ENCODE results near the gene AP2A1. TPM values are rescaled to one million over a fixed set of nuclear protein-coding genes. Genes with fewer than 3 reads are reported as not detected.
A peak's percentile ranks its signal among the peaks of the same experiment; 100 is the strongest.

Gene AP2A1
- total and polyA plus RNA-seq, 3 donors from 2014 or later = 226 to 358 (median 301) TPM

DNA sequence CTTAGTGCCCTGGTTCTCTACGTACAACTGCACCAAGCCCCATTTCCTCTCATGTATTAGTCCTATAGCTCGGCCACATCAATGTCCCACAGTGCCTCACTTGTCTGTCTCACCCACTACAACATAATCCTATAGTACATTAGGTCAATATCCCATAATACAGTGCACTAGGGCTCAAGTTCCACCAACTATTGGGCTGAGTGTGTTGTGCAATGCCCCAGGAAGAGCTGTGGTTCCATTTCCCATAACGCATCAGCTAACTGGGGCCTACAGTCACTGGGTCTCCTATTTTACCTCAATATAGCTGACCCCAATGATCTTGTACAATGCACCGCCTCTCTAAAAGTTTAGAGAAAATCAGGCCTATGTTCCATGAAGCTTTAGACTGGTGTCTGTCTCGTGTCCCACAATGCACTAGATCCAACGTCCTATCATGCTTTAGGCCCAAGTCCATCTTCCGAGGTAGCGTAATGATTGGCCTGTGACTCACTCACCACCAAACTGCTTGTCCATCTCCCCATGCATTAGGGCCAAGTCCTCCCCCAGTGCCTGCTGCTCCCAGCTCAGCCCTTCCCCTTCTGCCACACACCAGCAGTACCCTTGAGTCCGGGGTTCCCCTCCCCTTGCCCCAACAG, 25.5 kb upstream of the AP2A1 start:
- TF ChIP-seq, protein P1, sequence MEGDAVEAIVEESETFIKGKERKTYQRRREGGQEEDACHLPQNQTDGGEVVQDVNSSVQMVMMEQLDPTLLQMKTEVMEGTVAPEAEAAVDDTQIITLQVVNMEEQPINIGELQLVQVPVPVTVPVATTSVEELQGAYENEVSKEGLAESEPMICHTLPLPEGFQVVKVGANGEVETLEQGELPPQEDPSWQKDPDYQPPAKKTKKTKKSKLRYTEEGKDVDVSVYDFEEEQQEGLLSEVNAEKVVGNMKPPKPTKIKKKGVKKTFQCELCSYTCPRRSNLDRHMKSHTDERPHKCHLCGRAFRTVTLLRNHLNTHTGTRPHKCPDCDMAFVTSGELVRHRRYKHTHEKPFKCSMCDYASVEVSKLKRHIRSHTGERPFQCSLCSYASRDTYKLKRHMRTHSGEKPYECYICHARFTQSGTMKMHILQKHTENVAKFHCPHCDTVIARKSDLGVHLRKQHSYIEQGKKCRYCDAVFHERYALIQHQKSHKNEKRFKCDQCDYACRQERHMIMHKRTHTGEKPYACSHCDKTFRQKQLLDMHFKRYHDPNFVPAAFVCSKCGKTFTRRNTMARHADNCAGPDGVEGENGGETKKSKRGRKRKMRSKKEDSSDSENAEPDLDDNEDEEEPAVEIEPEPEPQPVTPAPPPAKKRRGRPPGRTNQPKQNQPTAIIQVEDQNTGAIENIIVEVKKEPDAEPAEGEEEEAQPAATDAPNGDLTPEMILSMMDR (IDR thresholded peaks at IDR 0.05) = no peak
- TF ChIP-seq POLR2A (IDR thresholded peaks at IDR 0.05) = no peak
- WGBS, 2 donors = 93 to 96% methylated on average over 8 to 9 of the region's 9 CpGs

DNA sequence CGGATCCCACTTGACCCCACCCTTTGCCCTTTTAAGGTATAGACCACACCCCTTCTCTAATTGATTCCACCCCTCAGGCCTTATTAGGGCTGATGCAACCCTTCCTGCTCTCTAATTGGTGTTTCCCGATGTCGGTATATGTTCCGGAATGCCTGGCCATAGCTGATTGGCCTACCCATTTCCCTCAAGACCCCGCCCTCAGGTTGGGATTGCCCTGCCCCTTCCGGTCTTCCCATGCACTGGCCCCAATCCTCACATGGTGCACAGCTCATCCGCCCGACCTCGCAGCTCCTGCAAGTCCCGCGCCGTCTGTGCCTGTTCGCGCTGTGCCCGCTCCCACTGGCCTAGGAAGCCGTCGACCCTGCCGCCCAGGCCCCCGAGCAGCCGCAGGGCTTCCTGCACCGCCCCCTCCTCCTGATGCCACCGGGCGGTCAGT, 21.8 kb upstream of the AP2A1 start:
- peak; percentile 80 for DNase-seq
- H3K36me3 ChIP-seq (ENCODE audit: low read depth, missing control alignments) = no peaks in the 10 kb centered on the region
- WGBS, 2 donors = 63 to 87% methylated on average over 22 to 23 of the region's 23 CpGs
- peak overlapping the region in 1 of 2 donors; percentile 53 for H3K4me3 ChIP-seq
- no peaks in the 10 kb centered on the region for H3K4me1 ChIP-seq
- no peaks in the 10 kb centered on the region for H3K9me3 ChIP-seq
- TF ChIP-seq, protein P1 (IDR thresholded peaks at IDR 0.05) = no peak
- no peak for TF ChIP-seq POLR2A (IDR thresholded peaks at IDR 0.05)
- H3K27me3 ChIP-seq = no peaks in the 10 kb centered on the region
- intact Hi-C loops (cut with DNase I; ENCODE audit: low total_unique reads) = no loop called here
- no peak overlapping the region for H3K27ac ChIP-seq

More for the DNA sequence above, 25.5 kb upstream of the AP2A1 start:
- H3K27me3 ChIP-seq = no peaks in the 10 kb centered on the region
- H3K9me3 ChIP-seq = no peaks in the 10 kb centered on the region
- intact Hi-C loops (cut with DNase I; ENCODE audit: low total_unique reads) = no loop called here
- no peaks in the 10 kb centered on the region for H3K4me1 ChIP-seq
- no peak for DNase-seq
- H3K36me3 ChIP-seq (ENCODE audit: low read depth, missing control alignments) = no peaks in the 10 kb centered on the region
- no peak overlapping the region for H3K27ac ChIP-seq
- no peak overlapping the region for H3K4me3 ChIP-seq

DNA sequence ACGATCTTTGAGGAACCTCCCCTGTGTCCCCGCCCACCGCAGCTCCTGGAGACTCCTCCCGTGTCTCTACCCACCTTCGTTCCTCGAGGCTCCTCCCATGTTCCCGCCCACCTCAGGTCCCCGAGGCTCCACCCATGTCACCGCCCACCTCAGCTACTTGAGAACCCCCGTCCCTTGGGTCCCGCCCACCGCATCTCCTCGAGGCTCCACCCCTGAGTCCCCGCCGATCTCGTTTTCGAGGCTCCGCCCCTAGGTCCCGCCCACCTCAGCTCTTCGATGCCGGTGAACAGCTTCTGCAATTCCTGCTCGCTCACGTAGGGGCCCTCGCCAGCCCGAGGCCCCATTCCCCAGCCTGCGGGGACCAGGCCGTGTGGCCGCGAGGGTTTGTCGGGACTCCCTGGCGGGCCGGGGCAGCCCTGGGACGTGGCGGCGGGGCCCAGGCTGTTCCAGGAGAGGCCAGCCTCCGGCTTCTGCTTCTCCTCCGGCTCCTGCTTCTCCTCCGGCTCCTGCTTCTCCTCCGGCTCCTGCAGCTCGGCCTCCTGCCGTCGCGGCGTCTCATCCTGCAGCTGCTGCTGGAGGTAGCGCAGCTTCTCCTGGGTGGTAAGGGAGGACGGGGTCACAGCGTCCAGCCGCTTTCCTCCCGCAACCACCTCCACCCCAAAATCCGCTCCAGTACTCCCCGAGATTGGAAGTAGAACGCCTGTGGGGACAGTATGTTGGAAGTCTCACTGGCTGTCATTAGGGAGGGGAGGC, 20.4 kb upstream of the AP2A1 start:
- H3K9me3 ChIP-seq = no peaks in the 10 kb centered on the region
- peak overlapping the region; percentile 33 to 53 for H3K4me3 ChIP-seq
- peak; percentile 86 for DNase-seq
- intact Hi-C loops (cut with DNase I; ENCODE audit: low total_unique reads) = no loop called here
- no peaks in the 10 kb centered on the region for H3K36me3 ChIP-seq (ENCODE audit: low read depth, missing control alignments)
- TF ChIP-seq POLR2A (IDR thresholded peaks at IDR 0.05) = no peak
- TF ChIP-seq, protein P1 (IDR thresholded peaks at IDR 0.05) = no peak
- peaks cover 1% of the 10 kb centered on the region for H3K4me1 ChIP-seq
- no peaks in the 10 kb centered on the region for H3K27me3 ChIP-seq
- WGBS, 2 donors = 20 to 54% methylated on average over 16 to 52 of the region's 52 CpGs
- H3K27ac ChIP-seq = no peak overlapping the region

DNA sequence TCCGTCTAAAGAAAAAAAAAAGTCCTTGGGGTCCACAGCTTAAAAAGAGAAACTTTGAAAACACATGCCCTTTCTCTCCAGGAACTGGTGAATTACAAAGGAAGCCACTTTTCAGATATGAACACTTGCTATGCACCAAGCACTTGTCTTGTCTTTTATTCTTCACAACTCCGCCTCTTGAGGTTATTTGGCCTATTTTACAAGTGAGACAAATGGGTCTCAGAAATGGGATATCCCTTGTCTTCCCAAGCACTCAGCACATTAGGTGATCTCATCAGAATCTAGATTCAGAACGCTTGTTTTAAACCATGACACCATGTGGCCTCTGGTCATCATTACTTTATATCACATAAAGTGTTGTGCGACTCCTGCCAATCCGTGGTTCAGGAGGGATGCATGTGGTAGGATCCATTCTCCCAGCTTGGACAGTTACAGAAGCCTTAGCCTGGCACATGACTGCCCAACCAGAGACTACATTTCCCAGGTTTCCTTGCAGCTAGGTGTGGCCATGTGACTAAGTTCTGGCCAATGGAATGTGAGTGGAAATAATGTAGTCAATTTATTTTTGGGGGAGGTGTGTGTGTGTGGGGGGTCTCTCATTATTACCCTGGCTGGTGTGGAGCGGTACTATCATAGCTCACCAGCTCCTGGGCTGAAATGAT, 17.6 kb upstream of the AP2A1 start:
- 82 to 88% methylated on average over 6 of the region's 6 CpGs for WGBS, 2 donors
- no peaks in the 10 kb centered on the region for H3K36me3 ChIP-seq (ENCODE audit: low read depth, missing control alignments)
- H3K27ac ChIP-seq = no peak overlapping the region
- TF ChIP-seq, protein P1 (IDR thresholded peaks at IDR 0.05) = no peak
- no peak for TF ChIP-seq POLR2A (IDR thresholded peaks at IDR 0.05)
- peak; percentile 43 for DNase-seq
- H3K4me1 ChIP-seq = peaks cover 4% of the 10 kb centered on the region
- intact Hi-C loops (cut with DNase I; ENCODE audit: low total_unique reads) = no loop called here
- no peaks in the 10 kb centered on the region for H3K27me3 ChIP-seq
- no peak overlapping the region for H3K4me3 ChIP-seq
- H3K9me3 ChIP-seq = no peaks in the 10 kb centered on the region
